Endothelial cell (in vitro differentiated cells): ENCODE results near the gene RPS19. TPM values are rescaled to one million over a fixed set of nuclear protein-coding genes. Genes with fewer than 3 reads are reported as not detected.

Source experiments
- DNase-seq: peaks from one replicate; pipeline ENCODE4 v3.0.0; 2021; ENCODE audit warnings: low spot score
- H3K27ac Mint-ChIP-seq: one replicate; pipeline ENCODE4 v1.8.0; 2021; ENCODE audit warnings: mixed read lengths, inconsistent platforms; ENCODE audit not compliant: unreplicated experiment
- H3K27me3 Mint-ChIP-seq: one replicate; pipeline ENCODE4 v1.8.0; 2021; ENCODE audit warnings: mild to moderate bottlenecking, moderate library complexity, mixed read lengths, inconsistent platforms; ENCODE audit not compliant: unreplicated experiment
- H3K36me3 Mint-ChIP-seq: one replicate; pipeline ENCODE4 v1.8.0; 2021; ENCODE audit warnings: mild to moderate bottlenecking, low read depth, mixed read lengths, inconsistent platforms; ENCODE audit not compliant: unreplicated experiment
- H3K4me1 Mint-ChIP-seq: one replicate; pipeline ENCODE4 v1.8.0; 2021; ENCODE audit warnings: mild to moderate bottlenecking, mixed read lengths, inconsistent platforms; ENCODE audit not compliant: unreplicated experiment
- H3K4me3 Mint-ChIP-seq: one replicate; pipeline ENCODE4 v1.8.0; 2021; ENCODE audit warnings: mild to moderate bottlenecking, mixed read lengths, inconsistent platforms; ENCODE audit not compliant: unreplicated experiment
- H3K9me3 Mint-ChIP-seq: one replicate; pipeline ENCODE4 v1.8.0; 2021; ENCODE audit warnings: mixed read lengths, inconsistent platforms; ENCODE audit not compliant: unreplicated experiment
- CTCF ChIP-seq: fragments of 200-600 bp; sonication (generic); IDR thresholded peaks from one replicate; pipeline ENCODE4 v1.5.0; 2021; ENCODE audit warnings: antibody characterized with exemption; ENCODE audit not compliant: unreplicated experiment
- long read RNA-seq: library from polyadenylated mRNA; unstranded; transcript quantifications from one replicate; pipeline ENCODE4 v2.0.0, GENCODE V29; 2020; ENCODE audit not compliant: unreplicated experiment
- total RNA-seq: library from RNA; stranded (reverse); fragmentation: NEBNext Ultra II Directional; extraction: Animal tissue kit (Norgen Biotek cat#: 25700); gene quantifications from one replicate; pipeline ENCODE4 v1.2.1, GENCODE V29; 2021; ENCODE audit not compliant: unreplicated experiment

Gene RPS19
- total RNA-seq = 3,886 TPM
- long read RNA-seq, transcript RPS19-207 (6 exons, 668 nt) = minor isoform, 8 of 4,300 reads
- long read RNA-seq, transcript RPS19-206 (6 exons, 2,359 nt) = major isoform, 3,764 of 4,300 reads
- long read RNA-seq, partial matches to known transcripts = 501 of 4,300 reads
- long read RNA-seq, other reads (novel, unspliced or antisense) = 23 of 4,300 reads

DNA sequence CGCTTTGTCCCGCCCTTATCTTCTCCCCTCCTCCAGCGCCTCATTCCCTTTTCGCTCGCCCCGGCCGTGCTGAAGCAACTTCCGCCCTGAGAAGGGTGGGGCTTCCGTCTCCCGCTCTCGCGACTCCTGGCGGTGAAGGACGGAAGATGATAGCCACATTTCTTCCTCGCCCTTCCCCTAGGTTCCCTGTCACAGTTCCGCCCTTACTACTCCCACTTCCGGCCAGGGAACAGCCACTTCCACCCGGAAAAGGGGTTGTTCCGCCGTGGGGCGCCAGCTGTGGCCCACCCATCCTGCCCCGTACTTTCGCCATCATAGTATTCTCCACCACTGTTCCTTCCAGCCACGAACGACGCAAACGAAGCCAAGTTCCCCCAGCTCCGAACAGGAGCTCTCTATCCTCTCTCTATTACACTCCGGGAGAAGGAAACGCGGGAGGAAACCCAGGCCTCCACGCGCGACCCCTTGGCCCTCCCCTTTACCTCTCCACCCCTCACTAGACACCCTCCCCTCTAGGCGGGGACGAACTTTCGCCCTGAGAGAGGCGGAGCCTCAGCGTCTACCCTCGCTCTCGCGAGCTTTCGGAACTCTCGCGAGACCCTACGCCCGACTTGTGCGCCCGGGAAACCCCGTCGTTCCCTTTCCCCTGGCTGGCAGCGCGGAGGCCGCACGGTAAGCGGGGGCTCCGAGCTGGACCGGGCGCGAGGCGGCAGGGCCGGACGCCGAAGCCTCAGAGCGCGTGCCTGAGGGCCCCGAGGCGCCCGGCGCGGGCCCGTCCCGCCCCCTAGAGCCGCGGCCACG, at the start of gene RPS19:
Gene RPS19, plus strand, starts transcription at position 638 of the 801 bp plus-strand sequence. CDS start 520 bp downstream, outside the sequence.
- Mint-ChIP-seq H3K4me3 (peak within 1 kb of the TSS; percentile 98), H3K4me1 (peaks cover 39% of the 10 kb centered on the region), H3K27ac (peak within 1 kb of the TSS; percentile 100), H3K9me3 (no peaks in the 10 kb centered on the region), H3K27me3 (peaks cover 26% of the 10 kb centered on the region), H3K36me3 (peaks cover 42% of the 10 kb centered on the region)
- peak; percentile 77 for TF ChIP-seq CTCF
- peak; percentile 98 for DNase-seq

- Mint-ChIP-seq H3K36me3 (no peaks in the 10 kb centered on the region), H3K27me3 (peaks cover 6% of the 10 kb centered on the region), H3K27ac (no peak overlapping the region), H3K9me3 (no peaks in the 10 kb centered on the region), H3K4me1 (no peaks in the 10 kb centered on the region), H3K4me3 (no peak overlapping the region)
- no peak for TF ChIP-seq CTCF
- no peak for DNase-seq
Measured at GRCh38 chr19:41810301-41810700, 49.8 kb upstream of the RPS19 start.

- peaks cover 6% of the 10 kb centered on the region for H3K27me3 Mint-ChIP-seq
- no peak for TF ChIP-seq CTCF
- H3K4me1 Mint-ChIP-seq = no peaks in the 10 kb centered on the region
- no peak overlapping the region for H3K4me3 Mint-ChIP-seq
- no peaks in the 10 kb centered on the region for H3K9me3 Mint-ChIP-seq
- H3K36me3 Mint-ChIP-seq = no peaks in the 10 kb centered on the region
- no peak for DNase-seq
- H3K27ac Mint-ChIP-seq = no peak overlapping the region
Measured at GRCh38 chr19:41811036-41811435, 49.0 kb upstream of the RPS19 start.

DNA sequence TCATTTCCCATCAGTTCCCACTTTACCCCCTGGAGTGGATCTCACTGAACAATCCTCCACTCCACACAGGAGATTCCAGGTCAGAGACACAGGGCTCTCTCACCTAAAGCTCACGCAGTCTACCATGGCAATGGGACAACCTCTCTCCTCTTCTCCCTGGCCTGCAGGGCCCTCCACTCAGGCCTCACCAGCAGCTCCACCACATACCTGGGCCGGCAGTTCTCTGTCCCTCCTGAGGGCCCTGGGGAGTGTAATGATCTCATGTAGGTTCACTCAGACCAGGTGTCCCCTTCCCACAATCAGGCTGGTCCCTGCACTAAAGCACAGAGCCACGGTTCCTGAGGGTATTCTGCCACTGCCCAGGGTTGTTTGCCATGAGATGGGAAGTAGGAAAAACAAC, 48.1 kb upstream of the RPS19 start:
- no peaks in the 10 kb centered on the region for H3K36me3 Mint-ChIP-seq
- H3K9me3 Mint-ChIP-seq = no peaks in the 10 kb centered on the region

More for the DNA sequence above, 48.1 kb upstream of the RPS19 start:
- Mint-ChIP-seq H3K27me3 (peaks cover 6% of the 10 kb centered on the region), H3K27ac (no peak overlapping the region), H3K4me3 (no peak overlapping the region), H3K4me1 (no peaks in the 10 kb centered on the region)
- no peak for TF ChIP-seq CTCF
- DNase-seq = no peak
